ENCODE measurements around the gene PDZRN3.

- no peak for TF ChIP-seq CTCF (IDR thresholded peaks at IDR 0.05)
- no peak for TF ChIP-seq SIN3A (IDR thresholded peaks at IDR 0.05; ENCODE audit: borderline replicate concordance, insufficient read depth, low read depth, low read length)
- TF ChIP-seq POLR2AphosphoS5 (IDR thresholded peaks at IDR 0.05; ENCODE audit: low read depth, low read length), result no peak
- no peak for TF ChIP-seq REST (IDR thresholded peaks at IDR 0.05; ENCODE audit: insufficient read depth in 1 of 2, low read depth in 2 of 2, low read length in 1 of 2)
Observed at GRCh38 chr3:73419942-73420341, 204.8 kb downstream of the PDZRN3 start.
